ENCODE results near the gene FCHSD1.

Gene FCHSD1

DNA sequence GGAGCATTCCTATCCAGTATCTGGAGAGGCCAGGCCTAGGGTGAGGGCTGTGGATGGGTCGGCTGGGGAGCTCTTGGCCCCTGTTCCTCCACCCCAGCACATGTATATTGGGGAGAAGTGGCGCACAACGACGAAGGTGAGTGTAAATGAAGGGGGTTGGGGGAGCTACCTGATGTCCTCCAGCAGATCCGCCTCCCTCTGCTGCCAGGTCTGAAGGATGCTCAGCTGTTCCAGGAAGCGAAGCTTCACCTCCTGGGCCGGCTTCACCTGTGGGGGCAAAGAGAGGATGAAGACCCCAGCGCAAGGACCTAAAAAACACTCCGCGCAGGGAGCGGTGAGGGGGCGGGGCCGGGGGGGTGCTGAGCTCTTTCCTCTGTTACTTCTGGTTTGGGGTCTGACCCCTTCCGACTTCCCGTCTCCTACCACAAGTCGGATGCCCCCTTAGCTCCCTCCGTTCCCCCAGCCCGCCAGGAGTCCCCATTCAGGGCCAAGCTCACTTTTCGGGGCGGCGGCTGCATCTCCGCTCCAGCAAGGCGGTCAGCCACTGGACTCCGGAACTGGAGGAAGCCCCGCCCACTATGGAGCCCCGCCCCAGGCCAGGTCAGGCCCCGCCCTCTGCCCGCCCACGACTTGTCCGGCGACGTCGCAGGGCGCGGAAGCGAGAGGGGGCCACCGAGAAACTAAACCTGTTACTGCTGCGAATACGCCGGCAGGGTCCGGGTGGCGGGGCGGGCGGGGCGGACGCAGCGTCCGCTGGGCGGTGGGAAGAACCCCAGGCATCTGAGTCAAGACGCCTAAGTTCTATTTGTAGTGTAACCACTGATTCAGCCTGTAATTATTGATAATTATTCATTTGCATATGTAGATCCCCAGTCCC is at the start of gene FCHSD1:
Gene FCHSD1 (minus strand): TSS at position 568 of the 877 bp plus-strand sequence. CDS start 50 bp downstream, at position 518.
- peak within 1 kb of the TSS; percentile 73 for H3K9ac ChIP-seq
- H3K9me3 ChIP-seq: no peaks in the 10 kb centered on the region
- peaks cover 31% of the 10 kb centered on the region for H3K4me1 ChIP-seq
- peak within 1 kb of the TSS; percentile 93 for H3K4me2 ChIP-seq
- TF ChIP-seq Cebpa-rat (IDR thresholded peaks at IDR 0.05): no peak
- H3K27ac ChIP-seq: peak within 1 kb of the TSS; percentile 63
- H3K27me3 ChIP-seq: no peaks in the 10 kb centered on the region
- 0 out of 2 replicates have a peak, but pooled peaks cover 5% of the 10 kb centered on the region for H4K20me1 ChIP-seq
- H3K36me3 ChIP-seq: peaks cover 36% of the 10 kb centered on the region
- H3K4me3 ChIP-seq: peak within 1 kb of the TSS; percentile 71

DNA sequence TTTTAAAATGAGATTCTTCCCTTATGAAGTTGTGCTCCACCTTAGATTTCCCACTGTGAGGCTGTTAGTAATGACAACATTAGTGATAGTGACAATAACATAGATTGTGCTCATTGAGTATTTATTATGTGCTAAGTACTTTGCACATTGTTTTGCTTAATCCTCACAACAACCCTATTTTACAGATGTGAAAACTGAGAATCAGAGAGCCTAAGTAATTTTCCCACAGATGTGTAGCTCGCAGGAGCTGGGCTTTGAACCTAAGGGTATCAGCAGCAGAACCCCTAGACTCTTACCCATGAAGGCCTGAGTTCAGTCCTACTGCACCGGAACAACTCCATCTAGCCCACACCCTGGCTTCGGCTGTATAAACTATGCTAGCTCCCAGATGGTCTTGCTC is 46.4 kb upstream of the FCHSD1 start:
- H3K36me3 ChIP-seq: no peaks in the 10 kb centered on the region
- no peaks in the 10 kb centered on the region for H4K20me1 ChIP-seq
- H3K27ac ChIP-seq: no peak overlapping the region
- peaks cover 19% of the 10 kb centered on the region for H3K4me1 ChIP-seq
- H3K4me2 ChIP-seq: no peak overlapping the region
- no peak for TF ChIP-seq Cebpa-rat (IDR thresholded peaks at IDR 0.05)
- H3K9me3 ChIP-seq: no peaks in the 10 kb centered on the region
- H3K27me3 ChIP-seq: peaks cover 10% of the 10 kb centered on the region
- H3K9ac ChIP-seq: no peak overlapping the region
- no peak overlapping the region for H3K4me3 ChIP-seq

DNA sequence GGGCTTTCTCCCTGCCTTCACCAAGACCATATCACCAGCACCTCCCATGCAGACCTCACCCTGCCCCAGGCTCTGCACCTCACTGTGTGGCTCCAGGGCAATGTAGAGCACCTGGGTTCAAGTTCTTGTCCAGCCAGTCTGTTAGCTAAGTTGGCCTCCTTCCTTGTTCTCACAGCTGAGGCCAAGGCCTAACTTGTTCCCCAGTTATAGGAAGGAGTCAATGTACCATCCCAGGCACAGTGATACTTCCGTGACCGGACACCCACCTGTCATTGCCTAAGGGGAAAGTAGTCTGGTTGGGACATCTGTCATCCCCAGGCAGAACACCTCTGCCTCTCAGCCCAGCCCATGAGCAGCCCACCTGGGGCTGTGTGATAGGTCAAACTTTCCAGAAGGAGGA is 45.2 kb upstream of the FCHSD1 start:
- peaks cover 12% of the 10 kb centered on the region for H3K4me1 ChIP-seq
- no peak overlapping the region for H3K4me2 ChIP-seq
- TF ChIP-seq Cebpa-rat (IDR thresholded peaks at IDR 0.05): no peak
- no peak overlapping the region for H3K27ac ChIP-seq
- H4K20me1 ChIP-seq: no peaks in the 10 kb centered on the region
- H3K36me3 ChIP-seq: no peaks in the 10 kb centered on the region
- no peak overlapping the region for H3K9ac ChIP-seq
- H3K4me3 ChIP-seq: no peak overlapping the region
- H3K27me3 ChIP-seq: 0 out of 2 replicates have a peak, but pooled peaks cover 6% of the 10 kb centered on the region
- no peaks in the 10 kb centered on the region for H3K9me3 ChIP-seq

- no peak overlapping the region for H3K4me2 ChIP-seq
- H3K4me3 ChIP-seq: no peak overlapping the region
- no peaks in the 10 kb centered on the region for H3K9me3 ChIP-seq
- no peak for TF ChIP-seq Cebpa-rat (IDR thresholded peaks at IDR 0.05)
- no peak overlapping the region for H3K27ac ChIP-seq
- no peak overlapping the region for H3K9ac ChIP-seq
- H3K4me1 ChIP-seq: peaks cover 6% of the 10 kb centered on the region
- no peaks in the 10 kb centered on the region for H4K20me1 ChIP-seq
- H3K27me3 ChIP-seq: 0 out of 2 replicates have a peak, but pooled peaks cover 6% of the 10 kb centered on the region
- no peaks in the 10 kb centered on the region for H3K36me3 ChIP-seq
These were observed 44.5 kb upstream of the FCHSD1 start for GRCh38 chr5:141695627-141696215.

GRCh38 chr5:141694479-141694878 is 43.3 kb upstream of the FCHSD1 start:
- Histone ChIP-seq H4K20me1 (no peaks in the 10 kb centered on the region), H3K9ac (no peak overlapping the region), H3K9me3 (no peaks in the 10 kb centered on the region), H3K27me3 (no peaks in the 10 kb centered on the region), H3K4me3 (no peak overlapping the region), H3K4me2 (no peak overlapping the region), H3K36me3 (no peaks in the 10 kb centered on the region), H3K27ac (no peak overlapping the region), H3K4me1 (peaks cover 6% of the 10 kb centered on the region)
- no peak for TF ChIP-seq Cebpa-rat (IDR thresholded peaks at IDR 0.05)

DNA sequence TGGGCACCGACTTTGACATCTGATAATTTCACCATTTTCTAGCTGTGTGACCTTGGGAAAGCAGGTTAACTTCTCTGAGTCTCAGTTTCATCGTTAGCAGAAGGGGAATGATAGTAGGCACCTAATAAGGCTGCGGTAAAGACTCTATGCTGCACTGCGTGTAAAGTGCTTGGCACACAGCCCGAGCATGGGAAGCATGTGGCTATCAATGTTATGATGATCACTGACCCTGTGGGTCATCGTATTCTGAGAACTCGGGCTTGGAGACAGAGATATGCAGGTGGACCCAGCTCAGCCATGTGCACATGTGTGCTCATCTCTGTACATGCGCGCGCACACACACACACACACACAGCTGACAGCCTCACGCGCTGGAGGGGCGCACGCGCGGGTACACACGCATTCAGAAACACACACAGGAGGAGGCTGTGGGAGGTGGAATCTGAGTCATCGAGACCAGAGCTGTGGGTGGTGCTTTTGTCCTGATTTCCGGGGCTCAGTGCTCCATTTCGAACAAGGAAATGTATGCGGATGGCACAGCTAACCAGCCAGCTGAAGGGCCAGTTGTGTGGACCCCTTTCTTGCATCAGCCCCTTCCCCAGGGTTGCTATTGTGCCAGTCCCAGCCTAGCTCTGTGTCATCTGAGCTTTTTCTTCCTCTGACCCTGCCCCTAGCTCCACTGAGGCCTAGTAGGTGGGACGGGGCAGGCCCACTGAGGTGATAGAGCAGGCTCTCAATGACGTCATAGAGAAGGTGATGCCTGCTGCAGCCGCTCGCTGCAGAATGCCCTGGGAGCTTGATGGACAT is 41.9 kb upstream of the FCHSD1 start:
- no peaks in the 10 kb centered on the region for H3K9me3 ChIP-seq
- no peaks in the 10 kb centered on the region for H3K36me3 ChIP-seq
- no peak for TF ChIP-seq Cebpa-rat (IDR thresholded peaks at IDR 0.05)
- H3K4me1 ChIP-seq: peaks cover 6% of the 10 kb centered on the region
- H3K4me2 ChIP-seq: no peak overlapping the region
- H3K27me3 ChIP-seq: no peaks in the 10 kb centered on the region
- no peak overlapping the region for H3K4me3 ChIP-seq
- no peak overlapping the region for H3K27ac ChIP-seq
- H3K9ac ChIP-seq: no peak overlapping the region
- H4K20me1 ChIP-seq: no peaks in the 10 kb centered on the region

- H3K27ac ChIP-seq: no peak overlapping the region
- no peaks in the 10 kb centered on the region for H3K9me3 ChIP-seq
- peak overlapping the region; percentile 85 for H3K4me2 ChIP-seq
- H3K27me3 ChIP-seq: no peaks in the 10 kb centered on the region
- no peaks in the 10 kb centered on the region for H3K36me3 ChIP-seq
- no peak overlapping the region for H3K9ac ChIP-seq
- peak overlapping the region; percentile 58 for H3K4me3 ChIP-seq
- peaks cover 6% of the 10 kb centered on the region for H3K4me1 ChIP-seq
- H4K20me1 ChIP-seq: no peaks in the 10 kb centered on the region
- no peak for TF ChIP-seq Cebpa-rat (IDR thresholded peaks at IDR 0.05)
These were observed 41.3 kb upstream of the FCHSD1 start for GRCh38 chr5:141692533-141692888.

- no peak overlapping the region for H3K27ac ChIP-seq
- peak overlapping the region; percentile 85 for H3K4me2 ChIP-seq
- no peaks in the 10 kb centered on the region for H4K20me1 ChIP-seq
- no peaks in the 10 kb centered on the region for H3K9me3 ChIP-seq
- TF ChIP-seq Cebpa-rat (IDR thresholded peaks at IDR 0.05): no peak
- peak overlapping the region; percentile 58 for H3K4me3 ChIP-seq
- H3K4me1 ChIP-seq: peaks cover 6% of the 10 kb centered on the region
- no peak overlapping the region for H3K9ac ChIP-seq
- H3K27me3 ChIP-seq: no peaks in the 10 kb centered on the region
- no peaks in the 10 kb centered on the region for H3K36me3 ChIP-seq
These were observed 40.8 kb upstream of the FCHSD1 start for GRCh38 chr5:141691867-141692532.

DNA sequence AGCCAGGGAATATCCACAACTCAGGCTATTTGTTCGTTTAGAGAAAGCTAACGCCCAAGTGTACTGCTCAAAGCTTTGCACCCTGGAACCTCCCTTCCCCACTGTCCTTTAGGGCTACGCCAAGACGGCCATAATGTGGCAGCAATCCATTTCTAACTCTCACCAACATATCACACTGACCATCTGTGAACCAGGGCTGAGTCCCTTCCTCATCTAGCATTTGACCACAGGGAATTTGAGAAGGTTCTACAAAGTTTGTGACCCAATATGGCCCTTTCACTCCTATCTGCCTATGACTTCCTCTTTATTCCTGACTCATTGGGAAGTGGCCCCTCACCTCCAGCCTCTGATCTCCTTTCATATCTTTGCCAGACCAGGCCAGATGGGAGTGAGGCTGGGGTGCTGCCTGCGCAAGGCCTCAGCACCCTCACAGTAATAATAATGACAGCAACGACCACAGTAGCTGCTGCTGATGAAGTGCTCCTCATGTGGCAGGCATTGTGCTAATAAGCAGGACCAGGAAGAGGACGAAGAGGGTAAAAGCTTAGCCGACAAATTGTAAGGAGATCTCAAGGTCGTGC is 40.2 kb upstream of the FCHSD1 start:
- H3K27ac ChIP-seq: no peak overlapping the region
- H3K4me2 ChIP-seq: no peak overlapping the region
- no peaks in the 10 kb centered on the region for H3K27me3 ChIP-seq
- no peak overlapping the region for H3K4me3 ChIP-seq
- no peak overlapping the region for H3K9ac ChIP-seq
- H3K36me3 ChIP-seq: no peaks in the 10 kb centered on the region
- H4K20me1 ChIP-seq: no peaks in the 10 kb centered on the region
- no peaks in the 10 kb centered on the region for H3K9me3 ChIP-seq
- no peak for TF ChIP-seq Cebpa-rat (IDR thresholded peaks at IDR 0.05)
- peaks cover 6% of the 10 kb centered on the region for H3K4me1 ChIP-seq

Measured in BLaER1 (cell line).